Fibroblast of lung (primary cell): ENCODE measurements around the gene NDUFA6.

ENCODE experiments used
- EZH2 ChIP-seq: IDR thresholded peaks from 2 replicates; pipeline ENCODE4 v1.5.1; 2012; ENCODE audit warnings: low read length, control low read depth, mild to moderate bottlenecking; ENCODE audit errors: missing control alignments
- TF ChIP-seq, protein P1 (sequence below), 2 donors: IDR thresholded peaks in 1 of 2; conservative IDR thresholded peaks in 1 of 2; 1 replicate in 1 of 2; 2 replicates in 1 of 2; pipeline ENCODE4 v1.5.1; 2011 to 2012; ENCODE audit warnings: low read length in 2 of 2, control low read depth in 1 of 2, inconsistent platforms in 1 of 2, low read depth in 1 of 2, mild to moderate bottlenecking in 1 of 2

DNA sequence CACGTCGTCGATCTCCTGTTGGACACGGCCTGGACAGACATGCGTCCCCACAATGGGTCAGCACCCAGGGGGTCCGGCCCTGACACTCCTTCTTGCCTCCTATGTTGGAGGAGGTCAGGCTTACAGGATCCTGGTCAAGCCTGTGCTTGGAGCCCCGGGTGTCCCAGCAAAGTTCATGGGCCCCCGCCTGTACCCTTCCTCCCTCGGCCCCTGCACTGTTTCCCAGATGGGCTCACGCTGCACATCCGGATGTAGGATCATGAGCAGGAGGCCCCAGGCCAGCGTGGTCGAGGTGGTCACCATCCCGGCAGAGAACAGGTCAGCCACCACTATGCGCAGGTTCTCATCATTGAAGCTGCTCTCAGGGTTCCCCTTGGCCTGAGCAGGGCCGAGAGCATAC is 37.0 kb upstream of the NDUFA6 start:
- TF ChIP-seq, protein P1, sequence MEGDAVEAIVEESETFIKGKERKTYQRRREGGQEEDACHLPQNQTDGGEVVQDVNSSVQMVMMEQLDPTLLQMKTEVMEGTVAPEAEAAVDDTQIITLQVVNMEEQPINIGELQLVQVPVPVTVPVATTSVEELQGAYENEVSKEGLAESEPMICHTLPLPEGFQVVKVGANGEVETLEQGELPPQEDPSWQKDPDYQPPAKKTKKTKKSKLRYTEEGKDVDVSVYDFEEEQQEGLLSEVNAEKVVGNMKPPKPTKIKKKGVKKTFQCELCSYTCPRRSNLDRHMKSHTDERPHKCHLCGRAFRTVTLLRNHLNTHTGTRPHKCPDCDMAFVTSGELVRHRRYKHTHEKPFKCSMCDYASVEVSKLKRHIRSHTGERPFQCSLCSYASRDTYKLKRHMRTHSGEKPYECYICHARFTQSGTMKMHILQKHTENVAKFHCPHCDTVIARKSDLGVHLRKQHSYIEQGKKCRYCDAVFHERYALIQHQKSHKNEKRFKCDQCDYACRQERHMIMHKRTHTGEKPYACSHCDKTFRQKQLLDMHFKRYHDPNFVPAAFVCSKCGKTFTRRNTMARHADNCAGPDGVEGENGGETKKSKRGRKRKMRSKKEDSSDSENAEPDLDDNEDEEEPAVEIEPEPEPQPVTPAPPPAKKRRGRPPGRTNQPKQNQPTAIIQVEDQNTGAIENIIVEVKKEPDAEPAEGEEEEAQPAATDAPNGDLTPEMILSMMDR (conservative IDR thresholded peaks at IDR 0.05 in 1 of 2, IDR thresholded peaks at IDR 0.05 in 1 of 2; ENCODE audit: low read depth in 1 of 2, low read length in 2 of 2): no peak
- TF ChIP-seq EZH2: no peak
